HepG2 (cell line): ENCODE data around the gene RSF1. TPM values are rescaled to one million over a fixed set of nuclear protein-coding genes. Genes with fewer than 3 reads are reported as not detected.
A peak's percentile ranks its signal among the peaks of the same experiment; 100 is the strongest.

Experiments used
- ATAC-seq: fragments of 200-7000 bp; cut with Tn5 transposase; 3 replicates; pipeline ENCODE4 v1.9.1; 2020; ENCODE audit warnings: mild to moderate bottlenecking, moderate library complexity
- BruUV-seq: library from RNA; stranded (reverse); fragments of 400-500 nt; replicated peaks from 2 replicates; lab custom pipeline; 2021; lab: Mats Ljungman, UMichigan
- CTCF ChIA-PET: fragments of 300-600 bp; formaldehyde crosslinking; extraction: SDS; loops from one replicate; lab custom pipeline; 2021; ENCODE audit warnings: low total read pairs, inconsistent platforms, low intra/inter-chr PET ratio; lab: Yijun Ruan, JAX
- POLR2A ChIA-PET: fragments of 350-600 bp; sonication (Branson Sonifier 250); formaldehyde crosslinking; loops from one replicate; lab custom pipeline; 2020; ENCODE audit warnings: antibody characterized with exemption, inconsistent platforms; lab: Yijun Ruan, JAX
- DNase-seq: peaks from one replicate; pipeline ENCODE4 v3.0.0-alpha.2; 2015; ENCODE audit warnings: low spot score
- FAIRE-seq: peaks from 3 replicates; lab custom pipeline; 2011; peaks lifted over from hg19 to GRCh38; lab: Jason Lieb, UNC
- H2AFZ ChIP-seq: one replicate; pipeline ENCODE4 v1.6.1; 2011; ENCODE audit warnings: low read length, inconsistent platforms
- H3K27ac ChIP-seq: fragments of 300-600 bp; 3 replicates; pipeline ENCODE4 v1.8.0; 2011; ENCODE audit warnings: mixed run types, mild to moderate bottlenecking, mixed read lengths, low read length, inconsistent platforms; ENCODE audit not compliant: insufficient read depth; ENCODE audit errors: extremely low read length
- H3K27me3 ChIP-seq, 2 experiments: fragments of 200-600 bp in 1 of 2; 2 replicates in 1 of 2; 3 replicates in 1 of 2; pipeline versions ENCODE4 v1.6.0 to v1.8.0; 2011; ENCODE audit warnings: low read length in 2 of 2, mild to moderate bottlenecking in 2 of 2, moderate library complexity in 2 of 2, inconsistent platforms in 1 of 2; ENCODE audit not compliant: insufficient read depth in 2 of 2, control insufficient read depth in 1 of 2
- H3K36me3 ChIP-seq, 2 experiments: fragments of 200-600 bp in 1 of 2; replicated peaks in 1 of 2; 2 replicates in 1 of 2; 3 replicates in 1 of 2; pipeline versions ENCODE4 v1.5.1 to v1.8.0; 2011; ENCODE audit warnings: low read length in 2 of 2, inconsistent platforms in 1 of 2; ENCODE audit not compliant: insufficient read depth in 2 of 2, control insufficient read depth in 1 of 2
- H3K4me1 ChIP-seq: 2 replicates; pipeline ENCODE4 v1.5.1; 2012; ENCODE audit warnings: low read length, inconsistent platforms; ENCODE audit not compliant: insufficient read depth
- H3K4me2 ChIP-seq: 2 replicates; pipeline ENCODE4 v1.6.0; 2011; ENCODE audit warnings: low read depth, low read length, inconsistent platforms
- H3K4me3 ChIP-seq, 3 experiments: fragments of 200-600 bp in 1 of 3; sonication (generic), shearing (Covaris generic) in 1 of 3; replicated peaks in 1 of 3; 2 replicates each; pipeline ENCODE4 v1.5.1; 2011 to 2016; ENCODE audit warnings: low read length in 3 of 3, inconsistent platforms in 2 of 3, low read depth in 2 of 3, mild to moderate bottlenecking in 2 of 3, control low read depth in 1 of 3, mixed read lengths in 1 of 3; ENCODE audit not compliant: insufficient read depth in 1 of 3
- H3K79me2 ChIP-seq: one replicate; pipeline ENCODE4 v1.6.1; 2011; ENCODE audit warnings: low read length, inconsistent platforms; ENCODE audit not compliant: insufficient read depth
- H3K9ac ChIP-seq: 2 replicates; pipeline ENCODE4 v1.6.0; 2011; ENCODE audit warnings: mild to moderate bottlenecking, low read depth, low read length, inconsistent platforms; ENCODE audit not compliant: insufficient read depth
- H3K9me3 ChIP-seq: 2 replicates; pipeline ENCODE4 v1.5.1; 2012; ENCODE audit warnings: mild to moderate bottlenecking, low read length
- H4K20me1 ChIP-seq: 2 replicates; pipeline ENCODE4 v1.6.0; 2011; ENCODE audit warnings: inconsistent platforms, mild to moderate bottlenecking, low read length, moderate library complexity; ENCODE audit not compliant: insufficient read depth
- CSRNP1 ChIP-seq: sonication (generic); formaldehyde crosslinking; IDR thresholded peaks from 2 replicates; pipeline ENCODE4 v1.8.1; 2023; ENCODE audit warnings: mild to moderate bottlenecking, missing genetic modification reagents
- KLF13 ChIP-seq: sonication (generic); formaldehyde crosslinking; IDR thresholded peaks from 2 replicates; pipeline ENCODE4 v1.4.0; 2020; ENCODE audit warnings: mild to moderate bottlenecking, missing genetic modification reagents
- NFRKB ChIP-seq: fragments of 450-650 bp; IDR thresholded peaks from 2 replicates; pipeline ENCODE4 v1.6.1; 2017
- TCF12 ChIP-seq, 2 experiments: fragments of 450-650 bp in 1 of 2; sonication (generic) in 1 of 2; formaldehyde crosslinking in 1 of 2; IDR thresholded peaks; 2 replicates each; pipeline versions ENCODE4 v1.6.1 to v1.8.0; 2017 to 2022; ENCODE audit warnings: antibody characterized with exemption in 1 of 2, mild to moderate bottlenecking in 1 of 2, missing genetic modification reagents in 1 of 2, moderate library complexity in 1 of 2
- TCF7 ChIP-seq: sonication (generic); IDR thresholded peaks from 2 replicates; pipeline ENCODE4 v1.6.1; 2016; ENCODE audit warnings: antibody characterized with exemption, low read depth
- ZBTB1 ChIP-seq: sonication (generic); formaldehyde crosslinking; IDR thresholded peaks from 2 replicates; pipeline ENCODE4 v1.4.0; 2020; ENCODE audit warnings: missing genetic modification reagents, borderline replicate concordance
- ZBTB21 ChIP-seq: sonication (generic); formaldehyde crosslinking; IDR thresholded peaks from 2 replicates; pipeline ENCODE4 v1.4.0; 2020; ENCODE audit warnings: missing genetic modification reagents
- ZNF121 ChIP-seq: sonication (generic); formaldehyde crosslinking; IDR thresholded peaks from 2 replicates; pipeline ENCODE4 v1.5.0; 2020; ENCODE audit warnings: mild to moderate bottlenecking, missing genetic modification reagents
- ZNF124 ChIP-seq: sonication (generic); formaldehyde crosslinking; IDR thresholded peaks from 2 replicates; pipeline ENCODE4 v1.4.0; 2020; ENCODE audit warnings: missing genetic modification reagents
- ZNF280B ChIP-seq: sonication (generic); formaldehyde crosslinking; IDR thresholded peaks from 2 replicates; pipeline ENCODE4 v1.5.0; 2020; ENCODE audit warnings: missing genetic modification reagents, mild to moderate bottlenecking, borderline replicate concordance
- ZNF329 ChIP-seq: sonication (generic); formaldehyde crosslinking; IDR thresholded peaks from 2 replicates; pipeline ENCODE4 v1.9.0; 2021; ENCODE audit warnings: low read depth, mild to moderate bottlenecking, missing genetic modification reagents
- WGBS: methylation state at CpG from one replicate; pipeline ENCODE4 v1.1.6; 2017; ENCODE audit warnings: low lambda C conversion rate; 5-methylcytosine and 5-hydroxymethylcytosine counted together
- in situ Hi-C: cut with HindIII; loops from 2 replicates; pipeline ENCODE4 v1.10.0; 2017; ENCODE audit warnings: low pct_unique_long_range_greater_than_20kb; ENCODE audit not compliant: extremely low pct_ligation_motif_present
- intact Hi-C: fragments of 100-400 bp; cut with micrococcal nuclease; formaldehyde crosslinking; loops from one replicate; pipeline ENCODE4 v1.10.0; 2022; ENCODE audit not compliant: unreplicated experiment
- polyA plus RNA-seq, 8 experiments: library from polyadenylated mRNA; depleted of rRNA in 3 of 8; stranded (reverse) in 7 of 8; unstranded in 1 of 8; fragments of >200 nt; fragmentation: Illumina TruSeq in 4 of 8; extraction: Trizol in 4 of 8; gene quantifications; 2 replicates each; pipeline versions ENCODE4 v1.2.1 to v1.2.3, GENCODE V29; 2011 to 2016; ENCODE audit warnings: low read depth in 4 of 8, missing spikeins in 1 of 8, mixed read lengths in 1 of 8; ENCODE audit not compliant: insufficient read depth in 1 of 8
- total RNA-seq, 5 experiments: library from RNA; depleted of rRNA; stranded (reverse); fragments of >200 nt; fragmentation: Illumina TruSeq; extraction: Trizol; gene quantifications; 2 replicates each; pipeline ENCODE4 v1.2.3, GENCODE V29; 2016; ENCODE audit warnings: low read depth in 1 of 5

The RSF1 gene
- total and polyA plus RNA-seq, 2 of the 13 experiments (the other 11 are each of a cell fraction or from before 2014, with no cell fraction given), result 15.5 to 33.1 TPM

- H3K4me1 ChIP-seq, result peaks cover 28% of the 10 kb centered on the region
- no peak overlapping the region for H3K4me2 ChIP-seq
- H3K27me3 ChIP-seq, result no peaks in the 10 kb centered on the region
- no peak overlapping the region for H3K9ac ChIP-seq
- in situ Hi-C loops (no loop called here), intact Hi-C loops (no loop called here)
- H3K4me3 ChIP-seq, result no peak overlapping the region
- H3K27ac ChIP-seq, result no peak overlapping the region
- BruUV-seq, result no TSS peak
- DNase-seq, result no peak
- no peaks in the 10 kb centered on the region for H3K36me3 ChIP-seq
- peaks cover 79% of the 10 kb centered on the region for H3K79me2 ChIP-seq
- POLR2A ChIA-PET, result no interaction called here
- TF ChIP-seq KLF13 (CRISPR knock-in tag) (no peak), ZNF121 (CRISPR knock-in tag) (peak; percentile 76)
- CTCF ChIA-PET, result no interaction called here
- peaks cover 17% of the 10 kb centered on the region; the same call in 1 of the 2 replicates for H4K20me1 ChIP-seq
- no peak for FAIRE-seq
- H2AFZ ChIP-seq, result no peak overlapping the region
- no peak for ATAC-seq
- no peaks in the 10 kb centered on the region for H3K9me3 ChIP-seq
Observed at GRCh38 chr11:77800449-77800848, 20.1 kb downstream of the RSF1 start.

- Histone ChIP-seq H3K4me1 (peaks cover 39% of the 10 kb centered on the region), H3K4me3 (no peak overlapping the region), H3K79me2 (peaks cover 83% of the 10 kb centered on the region), H3K9me3 (no peaks in the 10 kb centered on the region), H3K9ac (no peak overlapping the region), H3K4me2 (no peak overlapping the region), H3K36me3 (no peaks in the 10 kb centered on the region), H3K27me3 (no peaks in the 10 kb centered on the region), H3K27ac (no peak overlapping the region), H2AFZ (no peak overlapping the region), H4K20me1 (peaks cover 22% of the 10 kb centered on the region; the same call in 1 of the 2 replicates)
- DNase-seq (no peak), FAIRE-seq (no peak), ATAC-seq (no peak)
- 97% methylated on average over 3 of the region's 3 CpGs for WGBS
- BruUV-seq, result no TSS peak
- in situ Hi-C loops, result no loop called here
- no peak for TF ChIP-seq ZNF124
- no peak for TF ChIP-seq CSRNP1 (CRISPR knock-in tag)
- TF ChIP-seq ZBTB21 (CRISPR knock-in tag), result no peak
- no peak for TF ChIP-seq NFRKB
- no peak for TF ChIP-seq TCF12 (IDR thresholded peaks at IDR 0.05)
- no peak for TF ChIP-seq TCF12 (CRISPR knock-in tag; IDR thresholded peaks at IDR 0.05)
- TF ChIP-seq TCF7, result no peak
- no peak for TF ChIP-seq ZBTB1 (CRISPR knock-in tag)
- no peak for TF ChIP-seq ZNF329 (CRISPR knock-in tag)
- no peak for TF ChIP-seq ZNF280B
- ChIA-PET CTCF (no interaction called here), POLR2A (no interaction called here)
- intact Hi-C loops, result no loop called here
Observed at GRCh38 chr11:77799338-77799737, 21.2 kb downstream of the RSF1 start.
